Measurements from ENCODE around the gene SRPK2.

DNA sequence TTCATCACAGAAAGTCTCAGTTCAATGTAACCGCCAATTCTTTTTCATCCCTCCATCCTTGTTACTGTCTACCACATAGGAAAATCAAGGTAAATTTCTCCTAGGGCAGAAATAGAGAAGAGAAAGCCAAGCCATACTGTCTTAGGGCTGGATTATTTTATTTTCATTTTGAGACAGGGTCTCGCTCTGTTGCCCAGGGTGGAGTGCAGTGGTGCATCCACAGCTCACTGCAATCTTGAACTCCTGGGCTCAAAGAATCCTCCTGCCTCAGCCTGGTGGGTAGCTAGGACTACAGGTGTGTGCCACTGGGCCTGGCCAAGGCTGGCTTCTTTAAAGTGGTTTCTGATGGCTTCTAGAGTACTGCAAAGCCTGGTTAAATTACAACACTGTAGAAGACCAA lies 181.7 kb downstream of the SRPK2 start:
- TF ChIP-seq SP1 (IDR thresholded peaks at IDR 0.05), result no peak
- TF ChIP-seq CTCF (IDR thresholded peaks at IDR 0.05; ENCODE audit: low read depth, low read length, missing input control), result no peak
- no peak for TF ChIP-seq JUND (IDR thresholded peaks at IDR 0.05)
- TF ChIP-seq NR2F2 (IDR thresholded peaks at IDR 0.05), result no peak
- no peak for TF ChIP-seq RAD21 (IDR thresholded peaks at IDR 0.05)
- TF ChIP-seq, protein P1, sequence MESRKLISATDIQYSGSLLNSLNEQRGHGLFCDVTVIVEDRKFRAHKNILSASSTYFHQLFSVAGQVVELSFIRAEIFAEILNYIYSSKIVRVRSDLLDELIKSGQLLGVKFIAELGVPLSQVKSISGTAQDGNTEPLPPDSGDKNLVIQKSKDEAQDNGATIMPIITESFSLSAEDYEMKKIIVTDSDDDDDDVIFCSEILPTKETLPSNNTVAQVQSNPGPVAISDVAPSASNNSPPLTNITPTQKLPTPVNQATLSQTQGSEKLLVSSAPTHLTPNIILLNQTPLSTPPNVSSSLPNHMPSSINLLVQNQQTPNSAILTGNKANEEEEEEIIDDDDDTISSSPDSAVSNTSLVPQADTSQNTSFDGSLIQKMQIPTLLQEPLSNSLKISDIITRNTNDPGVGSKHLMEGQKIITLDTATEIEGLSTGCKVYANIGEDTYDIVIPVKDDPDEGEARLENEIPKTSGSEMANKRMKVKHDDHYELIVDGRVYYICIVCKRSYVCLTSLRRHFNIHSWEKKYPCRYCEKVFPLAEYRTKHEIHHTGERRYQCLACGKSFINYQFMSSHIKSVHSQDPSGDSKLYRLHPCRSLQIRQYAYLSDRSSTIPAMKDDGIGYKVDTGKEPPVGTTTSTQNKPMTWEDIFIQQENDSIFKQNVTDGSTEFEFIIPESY (IDR thresholded peaks at IDR 0.05), result no peak
- no peak for TF ChIP-seq YY1 (IDR thresholded peaks at IDR 0.05)
- TF ChIP-seq TAF1 (conservative IDR thresholded peaks at IDR 0.05), result no peak
- TF ChIP-seq REST (IDR thresholded peaks at IDR 0.05), result no peak
